AG04449 (cell line): ENCODE measurements around the gene VIPAS39.

Experiments used
- CTCF ChIA-PET: fragments of 350-600 bp; formaldehyde crosslinking; extraction: SDS; loops from one replicate; lab custom pipeline; 2021; ENCODE audit warnings: antibody characterized with exemption; lab: Yijun Ruan, JAX
- POLR2A ChIA-PET: fragments of 400-600, 350-600 bp; formaldehyde crosslinking; extraction: SDS; loops from one replicate; lab custom pipeline; 2020; ENCODE audit warnings: antibody characterized with exemption, inconsistent platforms; lab: Yijun Ruan, JAX
- DNase-seq: peaks from one replicate; pipeline ENCODE4 v3.0.0-alpha.2; 2010; ENCODE audit warnings: low read depth, low spot score
- H3K4me3 ChIP-seq: 2 replicates; pipeline ENCODE4 v1.5.1; 2011; ENCODE audit warnings: low read depth, mild to moderate bottlenecking, control low read depth, low read length
- TF ChIP-seq, protein P1 (sequence below): IDR thresholded peaks from one replicate; pipeline ENCODE4 v1.5.1; 2011; ENCODE audit warnings: mild to moderate bottlenecking, moderate library complexity, low read length, control low read depth, inconsistent platforms; ENCODE audit not compliant: insufficient read depth; ENCODE audit errors: missing control alignments

Gene VIPAS39

DNA sequence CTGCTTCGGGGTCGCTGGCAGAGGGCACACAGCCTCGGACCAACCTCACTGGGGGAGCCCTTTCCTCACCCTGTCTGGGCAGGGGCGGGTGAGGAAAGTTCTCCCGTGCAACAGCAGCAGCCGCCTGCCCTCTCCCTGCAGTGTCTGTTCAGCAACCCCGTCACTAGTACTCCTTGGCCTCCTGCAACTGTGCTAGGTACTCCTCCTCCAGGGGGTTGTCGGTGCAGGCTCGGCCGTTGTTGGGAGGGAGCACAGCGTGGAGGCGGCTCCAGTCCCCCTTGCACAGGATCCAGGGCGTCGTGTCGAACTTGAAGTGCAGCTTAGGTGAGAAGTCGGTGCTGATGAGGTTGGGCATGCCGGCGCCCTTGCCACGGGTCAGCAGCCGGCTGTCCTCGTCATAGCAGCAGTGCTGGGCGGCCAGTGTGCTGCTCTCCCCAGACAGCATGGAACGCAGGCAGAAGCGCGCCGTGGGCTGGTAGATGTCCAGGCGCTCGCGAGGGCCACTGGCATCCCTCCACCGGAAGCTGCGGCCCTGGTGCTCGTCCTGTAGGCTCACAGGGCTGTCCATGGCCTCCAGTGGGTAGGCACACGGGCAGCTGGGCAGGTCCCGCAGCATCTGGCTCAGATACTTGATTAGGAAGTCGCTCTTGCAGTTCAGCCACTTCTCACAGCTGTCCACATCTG, 18.2 kb upstream of the VIPAS39 start:
- POLR2A ChIA-PET = no interaction called here
- TF ChIP-seq, protein P1, sequence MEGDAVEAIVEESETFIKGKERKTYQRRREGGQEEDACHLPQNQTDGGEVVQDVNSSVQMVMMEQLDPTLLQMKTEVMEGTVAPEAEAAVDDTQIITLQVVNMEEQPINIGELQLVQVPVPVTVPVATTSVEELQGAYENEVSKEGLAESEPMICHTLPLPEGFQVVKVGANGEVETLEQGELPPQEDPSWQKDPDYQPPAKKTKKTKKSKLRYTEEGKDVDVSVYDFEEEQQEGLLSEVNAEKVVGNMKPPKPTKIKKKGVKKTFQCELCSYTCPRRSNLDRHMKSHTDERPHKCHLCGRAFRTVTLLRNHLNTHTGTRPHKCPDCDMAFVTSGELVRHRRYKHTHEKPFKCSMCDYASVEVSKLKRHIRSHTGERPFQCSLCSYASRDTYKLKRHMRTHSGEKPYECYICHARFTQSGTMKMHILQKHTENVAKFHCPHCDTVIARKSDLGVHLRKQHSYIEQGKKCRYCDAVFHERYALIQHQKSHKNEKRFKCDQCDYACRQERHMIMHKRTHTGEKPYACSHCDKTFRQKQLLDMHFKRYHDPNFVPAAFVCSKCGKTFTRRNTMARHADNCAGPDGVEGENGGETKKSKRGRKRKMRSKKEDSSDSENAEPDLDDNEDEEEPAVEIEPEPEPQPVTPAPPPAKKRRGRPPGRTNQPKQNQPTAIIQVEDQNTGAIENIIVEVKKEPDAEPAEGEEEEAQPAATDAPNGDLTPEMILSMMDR = no peak

DNA sequence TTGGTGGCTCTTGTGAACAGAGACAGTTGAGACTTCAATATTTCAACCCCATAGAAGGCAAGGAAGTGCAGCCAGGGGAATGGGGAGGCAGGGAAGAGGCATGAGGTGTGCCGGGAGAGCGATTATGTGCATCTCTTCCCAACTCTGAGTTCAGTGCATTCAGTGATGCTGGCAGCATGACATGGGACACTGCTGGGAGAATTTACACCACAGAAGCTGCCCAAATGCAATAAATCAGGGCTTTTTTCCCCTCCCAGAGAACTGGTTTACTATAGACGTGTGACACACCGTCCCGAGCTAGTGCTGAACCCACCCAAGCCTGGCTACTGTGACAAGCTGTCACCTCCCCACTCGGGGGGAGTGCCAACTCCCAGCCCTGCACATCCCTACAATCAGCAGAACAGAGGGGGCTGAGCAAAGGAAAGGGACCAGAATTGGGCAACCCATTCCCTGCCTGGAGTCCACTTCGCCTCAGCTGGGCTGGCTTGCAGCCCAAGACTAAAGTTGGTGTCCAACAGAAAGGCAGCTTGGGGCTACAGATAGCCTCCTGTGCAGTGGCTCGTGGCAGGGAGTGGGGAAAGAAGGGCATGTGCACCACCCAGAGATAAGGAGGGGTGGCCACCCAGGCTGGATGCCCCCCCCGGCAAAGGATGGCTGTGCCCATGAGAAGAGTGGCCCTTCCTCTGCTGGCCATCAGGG, 17.2 kb upstream of the VIPAS39 start:
- TF ChIP-seq, protein P1 = no peak
- DNase-seq = no peak
- ChIA-PET POLR2A (no interaction called here), CTCF (interaction anchor here (4.6 kb wide), 1 partner anchor 15 kb away, joined by 17 read pairs; no protein-coding TSS in a partner anchor)
- H3K4me3 ChIP-seq = no peak overlapping the region

More for the DNA sequence above, 18.2 kb upstream of the VIPAS39 start:
- CTCF ChIA-PET = interaction anchor here (0.8 to 4.6 kb wide), 3 partner anchors 8 to 16 kb away, joined by 3 to 17 read pairs (median 3); no protein-coding TSS in a partner anchor
- H3K4me3 ChIP-seq = no peak overlapping the region
- DNase-seq = no peak

DNA sequence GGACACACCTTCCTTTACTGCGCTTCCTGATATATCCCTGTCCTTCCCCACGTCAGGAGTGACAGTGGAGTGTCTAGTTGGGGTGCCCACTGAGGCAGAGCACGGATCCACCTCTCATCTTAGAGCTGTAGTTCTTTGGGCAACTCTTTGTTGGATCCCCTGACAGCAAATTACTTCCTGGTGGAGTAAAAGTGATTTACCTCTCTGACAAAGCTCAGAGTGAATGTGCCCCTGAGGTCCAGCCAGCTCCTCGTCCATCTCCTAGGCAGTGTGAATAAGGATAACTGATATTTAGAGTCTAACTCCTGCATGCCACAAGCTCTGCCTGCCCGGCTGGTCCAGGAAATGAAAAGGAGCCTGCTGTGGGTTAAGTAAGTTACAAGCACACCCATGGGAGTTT, 16.5 kb upstream of the VIPAS39 start:
- TF ChIP-seq, protein P1 = no peak
- no peak for DNase-seq
- ChIA-PET CTCF (interaction anchor here (4.6 kb wide), 1 partner anchor 15 kb away, joined by 17 read pairs; no protein-coding TSS in a partner anchor), POLR2A (no interaction called here)
- H3K4me3 ChIP-seq = no peak overlapping the region

DNA sequence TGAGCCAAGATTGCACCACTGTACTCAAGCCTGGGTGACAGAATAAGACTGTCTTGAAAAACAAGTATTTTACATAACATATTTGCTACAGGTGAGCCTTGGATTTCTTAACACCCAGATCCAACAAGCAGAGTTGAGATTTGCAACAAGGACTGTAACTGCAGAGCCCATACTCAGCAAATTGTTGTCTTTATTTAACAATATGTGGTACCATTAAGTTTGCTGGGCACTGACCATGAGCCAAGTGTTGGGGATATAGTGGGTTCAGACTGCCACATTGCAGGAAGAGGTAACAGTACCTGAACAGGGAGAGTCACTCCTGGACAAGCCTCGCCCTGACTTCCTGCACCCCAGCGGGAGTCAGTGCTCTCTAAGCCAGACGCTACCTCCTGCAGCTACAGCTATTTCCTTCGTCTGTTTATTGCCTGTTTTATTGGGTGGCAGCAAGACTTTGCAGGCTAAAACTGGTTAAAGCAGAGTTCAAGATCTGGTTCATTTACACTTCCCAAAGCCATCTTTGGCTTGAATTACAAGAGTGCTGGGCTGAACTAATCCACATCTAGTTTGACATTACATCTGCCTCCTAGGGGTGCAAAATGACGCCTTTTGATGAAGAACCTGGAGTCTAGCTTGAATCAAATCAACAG, 12.9 kb upstream of the VIPAS39 start:
- DNase-seq = no peak
- TF ChIP-seq, protein P1 = no peak
- no peak overlapping the region for H3K4me3 ChIP-seq
- ChIA-PET CTCF (interaction anchor here (1.6 kb wide), 1 partner anchor 8 kb away, joined by 3 read pairs; no protein-coding TSS in a partner anchor), POLR2A (no interaction called here)

DNA sequence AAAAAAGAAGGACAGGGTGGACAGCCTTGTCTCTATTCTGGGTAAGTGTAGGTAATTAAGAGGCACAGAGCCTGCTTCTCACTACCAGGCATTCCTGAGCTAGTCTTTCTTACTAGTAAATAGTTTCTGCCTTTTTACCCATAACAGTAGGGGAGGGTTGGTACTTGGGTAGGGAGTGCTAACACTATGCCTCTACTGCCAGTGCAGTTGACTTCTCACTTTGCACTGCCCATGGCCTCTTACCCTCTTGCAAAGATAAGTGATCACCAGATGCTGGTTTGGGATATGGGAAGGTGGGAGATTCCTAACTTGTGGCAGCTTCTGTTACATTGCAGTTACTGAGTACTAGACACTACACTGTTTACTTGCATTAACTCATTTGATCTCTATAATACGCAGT, 12.1 kb upstream of the VIPAS39 start:
- DNase-seq = no peak
- no peak overlapping the region for H3K4me3 ChIP-seq
- TF ChIP-seq, protein P1 = no peak
- CTCF ChIA-PET = interaction anchor here (1.3 to 3.1 kb wide), 3 partner anchors 9 to 82 kb away, joined by 3 to 38 read pairs (median 3); no protein-coding TSS in a partner anchor
- POLR2A ChIA-PET = interaction anchor here (0.9 kb wide), 1 partner anchor 63 kb away, joined by 3 read pairs; no protein-coding TSS in a partner anchor

DNA sequence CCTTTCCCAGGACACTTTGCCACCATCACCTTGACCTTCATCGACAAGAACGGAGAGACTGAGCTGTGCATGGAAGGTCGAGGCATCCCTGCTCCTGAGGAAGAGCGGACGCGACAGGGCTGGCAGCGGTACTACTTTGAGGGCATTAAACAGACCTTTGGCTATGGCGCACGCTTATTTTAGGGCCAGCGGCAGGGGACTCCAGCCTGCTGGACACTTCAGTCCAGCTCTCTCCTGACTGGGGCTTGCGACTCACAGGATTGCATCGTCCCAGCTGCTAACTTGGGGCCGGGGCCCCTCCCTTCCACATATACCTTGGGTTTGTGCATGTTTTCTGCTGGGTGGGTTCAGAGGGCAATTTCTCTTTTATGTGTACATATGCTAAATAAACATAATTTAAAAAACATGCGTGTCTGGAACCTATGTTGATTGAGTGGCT, 11.7 kb upstream of the VIPAS39 start:
- ChIA-PET CTCF (interaction anchor here (1.3 to 3.1 kb wide), 3 partner anchors 10 to 82 kb away, joined by 3 to 38 read pairs (median 3); no protein-coding TSS in a partner anchor), POLR2A (interaction anchor here (0.9 kb wide), 1 partner anchor 64 kb away, joined by 3 read pairs; no protein-coding TSS in a partner anchor)
- H3K4me3 ChIP-seq = no peak overlapping the region
- TF ChIP-seq, protein P1 = no peak
- no peak for DNase-seq
